SK-N-SH (cell line): Measurements from ENCODE around the gene ZNF474.

ENCODE experiments used
- GATA2 ChIP-seq: sonication (generic); formaldehyde crosslinking; IDR thresholded peaks from 2 replicates; pipeline ENCODE4 v1.5.0; 2020; ENCODE audit warnings: mild to moderate bottlenecking, missing genetic modification reagents
- TF ChIP-seq, protein P1 (sequence below): IDR thresholded peaks from 2 replicates; pipeline ENCODE4 v1.4.0; 2012; ENCODE audit warnings: low read depth, borderline replicate concordance
- TF ChIP-seq, protein P2 (sequence below): fragments of 200-600 bp; sonication (generic); IDR thresholded peaks from 2 replicates; pipeline ENCODE4 v1.6.1; 2017; ENCODE audit warnings: antibody characterized with exemption, mild to moderate bottlenecking, moderate library complexity

DNA sequence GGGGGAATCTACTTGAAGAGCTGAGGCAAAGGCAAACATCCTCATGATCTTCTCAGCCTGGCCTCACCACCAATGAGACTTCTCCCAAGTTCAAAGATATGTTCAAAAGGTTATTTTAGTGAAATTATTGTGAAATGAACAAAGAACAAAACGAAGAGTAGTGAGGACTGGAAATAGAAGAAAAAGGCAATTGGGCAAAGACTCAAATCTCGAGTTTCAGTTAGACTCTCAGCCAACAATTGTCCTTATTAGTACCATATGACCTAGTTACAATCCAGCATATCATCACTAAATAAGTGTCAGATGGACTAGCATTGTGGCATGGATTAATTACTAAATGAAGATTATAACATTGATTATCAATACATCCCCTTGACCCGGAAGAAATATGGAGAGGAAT, 9.0 kb downstream of the ZNF474 start:
- TF ChIP-seq GATA2, result no peak
- TF ChIP-seq, protein P1, sequence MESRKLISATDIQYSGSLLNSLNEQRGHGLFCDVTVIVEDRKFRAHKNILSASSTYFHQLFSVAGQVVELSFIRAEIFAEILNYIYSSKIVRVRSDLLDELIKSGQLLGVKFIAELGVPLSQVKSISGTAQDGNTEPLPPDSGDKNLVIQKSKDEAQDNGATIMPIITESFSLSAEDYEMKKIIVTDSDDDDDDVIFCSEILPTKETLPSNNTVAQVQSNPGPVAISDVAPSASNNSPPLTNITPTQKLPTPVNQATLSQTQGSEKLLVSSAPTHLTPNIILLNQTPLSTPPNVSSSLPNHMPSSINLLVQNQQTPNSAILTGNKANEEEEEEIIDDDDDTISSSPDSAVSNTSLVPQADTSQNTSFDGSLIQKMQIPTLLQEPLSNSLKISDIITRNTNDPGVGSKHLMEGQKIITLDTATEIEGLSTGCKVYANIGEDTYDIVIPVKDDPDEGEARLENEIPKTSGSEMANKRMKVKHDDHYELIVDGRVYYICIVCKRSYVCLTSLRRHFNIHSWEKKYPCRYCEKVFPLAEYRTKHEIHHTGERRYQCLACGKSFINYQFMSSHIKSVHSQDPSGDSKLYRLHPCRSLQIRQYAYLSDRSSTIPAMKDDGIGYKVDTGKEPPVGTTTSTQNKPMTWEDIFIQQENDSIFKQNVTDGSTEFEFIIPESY, result no peak
- TF ChIP-seq, protein P2, sequence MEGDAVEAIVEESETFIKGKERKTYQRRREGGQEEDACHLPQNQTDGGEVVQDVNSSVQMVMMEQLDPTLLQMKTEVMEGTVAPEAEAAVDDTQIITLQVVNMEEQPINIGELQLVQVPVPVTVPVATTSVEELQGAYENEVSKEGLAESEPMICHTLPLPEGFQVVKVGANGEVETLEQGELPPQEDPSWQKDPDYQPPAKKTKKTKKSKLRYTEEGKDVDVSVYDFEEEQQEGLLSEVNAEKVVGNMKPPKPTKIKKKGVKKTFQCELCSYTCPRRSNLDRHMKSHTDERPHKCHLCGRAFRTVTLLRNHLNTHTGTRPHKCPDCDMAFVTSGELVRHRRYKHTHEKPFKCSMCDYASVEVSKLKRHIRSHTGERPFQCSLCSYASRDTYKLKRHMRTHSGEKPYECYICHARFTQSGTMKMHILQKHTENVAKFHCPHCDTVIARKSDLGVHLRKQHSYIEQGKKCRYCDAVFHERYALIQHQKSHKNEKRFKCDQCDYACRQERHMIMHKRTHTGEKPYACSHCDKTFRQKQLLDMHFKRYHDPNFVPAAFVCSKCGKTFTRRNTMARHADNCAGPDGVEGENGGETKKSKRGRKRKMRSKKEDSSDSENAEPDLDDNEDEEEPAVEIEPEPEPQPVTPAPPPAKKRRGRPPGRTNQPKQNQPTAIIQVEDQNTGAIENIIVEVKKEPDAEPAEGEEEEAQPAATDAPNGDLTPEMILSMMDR, result no peak
